Activated CD4-positive, alpha-beta T cell treated with anti-CD3 and anti-CD28 coated beads for 24 hours (primary cell): Measurements from ENCODE around the gene PIK3C3.
"Not testable (repeated sequence)": the region's sequence is repeated elsewhere in the genome, so short reads cannot be mapped to it uniquely, and the experiment has no call there.

Experiments
- DNase-seq, 2 donors: peaks; one replicate each; pipeline ENCODE4 v3.0.0-alpha.2; 2020; ENCODE audit warnings: low read depth in 2 of 2

The PIK3C3 gene

DNA sequence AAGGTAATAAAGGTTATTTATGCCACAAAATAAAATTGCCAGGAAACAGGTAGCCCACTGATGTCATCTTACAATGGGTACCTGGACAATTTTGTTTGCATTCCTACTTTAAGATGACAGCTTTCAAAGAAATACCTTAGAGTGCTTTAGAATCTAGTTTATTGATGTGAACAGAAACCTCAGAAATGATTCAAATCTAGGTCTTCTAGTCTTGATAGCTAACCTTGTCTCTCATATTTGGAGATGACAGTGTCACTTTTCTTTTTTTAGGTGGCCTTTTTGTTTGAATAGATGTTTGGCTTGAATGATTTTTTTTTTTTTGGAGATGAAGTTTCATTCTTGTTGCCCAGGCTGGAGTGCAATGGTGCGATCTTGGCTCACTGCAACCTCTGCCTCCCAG is 69.1 kb downstream of the PIK3C3 start:
- DNase-seq, result no peak

DNA sequence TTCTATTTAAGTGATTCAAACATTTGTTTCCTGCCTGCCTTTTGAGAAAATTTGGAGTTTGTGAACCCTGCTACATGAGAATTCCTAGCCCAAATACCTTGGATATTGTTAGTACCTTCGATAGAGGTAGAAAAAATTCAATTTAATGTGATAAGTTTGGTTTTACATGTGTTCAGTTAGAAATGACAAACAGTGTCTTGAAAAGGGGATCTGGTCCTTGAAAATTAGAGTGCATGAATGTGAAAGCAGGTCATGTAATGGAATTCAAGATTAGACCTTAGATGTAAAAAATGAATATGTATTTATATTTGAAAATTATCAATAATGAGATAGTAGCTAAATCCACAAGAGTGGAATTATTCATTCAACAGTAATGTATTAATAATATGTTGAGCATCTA is 70.5 kb downstream of the PIK3C3 start:
- no peak for DNase-seq

DNA sequence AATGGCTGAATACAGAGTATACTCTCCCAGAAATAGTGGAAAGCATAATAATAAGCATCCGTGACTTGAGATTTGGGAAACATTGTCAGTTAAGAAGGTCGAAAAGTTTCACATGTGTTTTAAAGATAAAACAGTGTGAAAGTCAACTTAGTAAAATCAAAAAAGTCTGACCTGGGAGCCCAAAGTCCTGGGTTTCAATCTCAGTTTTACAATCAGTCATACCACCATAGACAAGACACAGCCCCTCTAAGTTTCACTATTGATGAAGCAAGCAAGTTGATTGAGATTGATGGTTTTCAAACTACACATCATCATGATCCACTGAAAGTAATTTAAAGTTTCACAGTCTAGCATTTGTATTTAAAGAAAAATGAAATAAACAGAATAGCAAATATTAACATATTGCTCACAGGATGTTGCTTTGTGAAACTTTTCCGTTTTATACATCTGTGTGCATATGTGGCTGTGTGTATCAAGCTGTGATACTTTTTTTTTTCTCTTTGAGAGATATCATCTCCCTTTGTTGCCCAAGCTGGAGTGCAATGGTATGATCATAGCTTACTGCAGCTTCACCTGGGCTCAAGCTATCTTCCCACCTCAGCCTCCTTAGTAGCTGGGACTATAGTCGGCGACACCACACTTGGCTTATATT is 71.1 kb downstream of the PIK3C3 start:
- no peak for DNase-seq

DNA sequence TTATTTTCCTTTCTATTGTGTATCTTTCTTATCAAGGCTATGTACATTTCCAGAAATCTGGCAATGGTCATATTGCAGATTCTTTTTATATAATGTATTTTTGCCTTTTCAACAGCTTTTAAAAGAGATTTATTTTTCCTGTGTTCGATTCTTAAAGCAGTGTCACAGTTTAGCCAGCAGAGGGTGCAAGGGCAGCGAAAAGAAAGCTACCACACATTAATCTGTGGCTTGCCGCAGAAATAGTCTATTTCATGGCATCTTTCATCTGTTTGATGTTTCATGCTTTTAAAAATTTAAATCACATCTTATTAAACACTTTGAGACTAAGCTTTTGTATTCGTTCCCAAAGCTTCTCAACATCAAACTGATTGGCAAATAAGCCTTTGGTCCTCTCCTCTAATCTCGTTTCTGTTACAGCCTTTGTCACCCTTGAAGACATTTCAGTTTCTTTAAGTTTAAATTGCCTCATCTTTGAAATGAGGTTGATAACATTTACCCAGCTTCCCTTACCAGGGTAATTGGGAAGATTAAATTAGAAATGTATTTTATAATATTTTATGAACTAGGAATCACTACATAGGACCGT is 73.3 kb downstream of the PIK3C3 start:
- DNase-seq, result no peak

DNA sequence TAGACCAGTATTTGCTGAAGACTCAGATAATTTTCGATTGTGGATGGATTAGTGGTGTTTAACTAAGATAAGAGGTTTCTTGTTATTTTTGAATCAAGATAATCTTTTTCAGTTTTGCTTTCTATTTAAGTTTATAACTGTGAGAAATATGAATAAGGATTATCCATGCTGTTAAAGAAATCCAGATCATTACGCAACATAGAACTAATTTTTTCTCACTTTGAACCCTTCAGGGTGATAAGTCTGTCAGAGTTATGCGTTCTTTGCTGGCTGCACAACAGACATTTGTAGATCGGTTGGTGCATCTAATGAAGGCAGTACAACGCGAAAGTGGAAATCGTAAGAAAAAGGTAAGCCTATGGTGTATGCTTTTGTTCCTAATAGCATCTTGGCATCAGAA is 74.1 kb downstream of the PIK3C3 start:
- DNase-seq, result no peak

DNA sequence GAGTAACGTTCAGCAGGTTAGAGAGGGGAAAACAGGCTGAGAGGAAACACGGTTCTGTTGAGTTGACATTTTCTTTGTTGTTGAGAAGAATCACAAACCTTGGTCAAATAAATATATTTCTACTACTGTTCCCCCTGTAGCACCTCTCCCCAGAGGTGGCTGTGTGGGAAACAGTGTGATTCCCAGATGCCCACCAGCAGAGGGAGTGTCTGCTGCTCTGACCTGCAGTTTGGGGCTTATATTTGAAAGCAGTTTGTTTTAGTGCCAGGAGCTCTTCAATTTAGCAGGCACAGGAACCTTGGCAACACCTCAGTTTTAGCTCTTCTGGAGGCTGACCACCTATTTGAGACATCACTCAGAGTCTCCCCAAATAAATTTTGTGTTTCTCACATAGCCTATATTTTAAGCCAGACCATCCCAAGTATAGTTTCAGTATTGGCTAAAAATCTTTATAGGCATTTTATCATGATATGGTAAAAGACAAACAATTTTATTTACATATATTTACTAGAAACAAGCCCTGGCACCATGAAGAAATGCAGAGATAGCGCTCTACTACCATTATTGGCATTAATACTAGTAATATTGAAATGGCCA is 75.7 kb downstream of the PIK3C3 start:
- DNase-seq, result no peak

DNA sequence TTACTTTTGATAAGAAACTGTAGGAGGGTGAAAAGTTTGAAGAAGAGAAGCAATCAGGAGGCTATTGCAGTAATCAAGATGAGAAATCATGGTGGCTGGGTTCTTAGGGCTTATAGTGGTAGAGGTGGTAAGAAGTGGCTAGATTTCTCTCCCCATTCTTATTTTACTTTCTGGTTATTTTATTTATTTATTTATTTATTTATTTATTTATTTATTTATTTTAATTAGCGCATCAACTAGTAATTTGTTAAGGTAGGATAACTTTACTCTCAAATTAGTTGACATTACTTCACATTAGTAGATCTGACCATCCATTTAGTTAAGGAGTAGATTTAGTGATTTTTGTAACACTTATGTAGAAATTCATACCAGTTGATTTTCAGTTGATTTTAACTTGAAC is 77.4 kb downstream of the PIK3C3 start:
- DNase-seq, result no peak

DNA sequence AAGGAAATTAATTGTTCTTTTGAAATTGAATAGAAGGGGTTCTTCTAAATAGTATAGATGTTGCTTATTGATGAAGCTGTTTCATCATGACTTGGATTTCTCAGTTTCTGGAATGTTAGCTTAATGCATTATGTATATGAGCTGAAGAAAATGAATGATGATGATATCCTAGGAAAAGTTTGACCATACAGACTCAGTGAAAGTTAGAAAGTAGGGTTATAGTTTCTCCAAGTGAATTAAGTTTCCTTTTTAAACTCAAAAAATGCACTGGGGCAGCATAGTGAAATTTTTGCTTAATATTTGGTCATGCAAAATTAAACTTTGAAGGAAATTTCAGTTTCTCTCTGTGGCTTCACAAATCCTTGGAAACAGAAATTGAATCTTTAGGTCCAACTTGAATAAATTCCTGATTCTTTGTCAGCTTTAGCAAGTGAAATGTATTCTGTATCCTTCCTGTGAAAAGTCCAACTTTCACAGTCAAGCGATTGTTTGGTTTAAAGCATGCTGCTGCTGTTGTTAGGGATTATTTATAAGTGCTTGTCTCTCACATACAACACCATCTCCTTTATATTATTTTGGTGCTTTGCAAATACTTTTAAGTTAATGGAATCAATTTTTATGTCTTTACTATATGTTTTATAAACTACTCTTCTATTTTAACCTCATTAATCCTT is 78.2 kb downstream of the PIK3C3 start:
- no peak for DNase-seq

DNA sequence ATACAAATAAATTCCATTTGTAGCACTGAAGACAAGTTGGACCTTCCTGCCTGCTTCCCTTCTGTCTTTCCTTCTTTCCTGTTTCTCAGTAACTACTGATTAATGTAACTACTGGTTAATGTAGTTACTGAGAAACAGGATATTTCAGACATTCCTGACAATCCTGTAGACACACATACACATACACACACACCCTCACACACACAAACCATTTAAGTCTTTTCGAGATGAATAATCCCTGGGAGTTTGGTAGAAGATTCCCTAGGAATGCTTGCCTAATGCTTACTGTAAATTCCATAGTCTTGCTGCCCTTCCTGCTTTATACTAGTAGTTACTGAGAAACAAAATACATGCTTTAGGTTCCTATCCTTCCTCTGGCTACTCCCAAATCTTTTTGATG is 83.9 kb downstream of the PIK3C3 start:
- no peak for DNase-seq

DNA sequence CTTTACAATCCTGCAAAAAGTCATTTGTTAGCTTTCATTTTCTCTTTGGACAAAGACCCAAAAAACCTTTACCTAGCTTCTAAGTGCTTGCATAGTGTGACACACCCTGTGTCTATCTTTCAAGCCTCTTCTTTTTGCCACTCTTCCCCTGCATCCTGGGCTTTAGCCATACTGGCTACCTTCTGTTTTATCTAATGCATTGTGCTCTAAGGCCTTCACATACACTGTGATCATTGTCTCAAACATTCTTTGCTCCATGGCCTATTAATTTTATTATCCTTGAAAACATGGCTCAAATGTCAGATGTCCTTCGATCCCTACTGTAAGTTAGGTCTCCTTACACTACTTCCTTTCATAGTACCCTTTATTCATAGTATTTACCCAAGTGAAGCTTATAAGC is 84.4 kb downstream of the PIK3C3 start:
- DNase-seq, result no peak

DNA sequence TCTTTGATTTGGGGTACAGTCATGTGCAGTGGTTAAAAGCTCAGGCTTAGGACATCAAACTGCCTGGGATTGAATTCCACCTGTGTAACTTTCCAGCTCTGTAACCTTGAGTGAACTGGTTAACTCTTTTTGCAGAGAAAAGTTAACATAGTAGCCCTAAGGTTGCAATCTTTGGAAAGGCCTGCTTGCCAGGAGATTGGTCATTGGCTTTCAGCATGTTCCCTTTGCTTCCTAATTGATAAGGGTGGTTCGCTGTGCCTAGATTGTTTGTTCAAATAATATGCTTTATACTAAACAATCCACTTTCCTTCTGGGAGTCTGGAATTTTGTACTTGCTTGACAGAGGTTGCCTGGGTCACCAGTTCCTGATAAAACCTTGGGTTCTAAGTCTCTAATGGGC is 86.8 kb downstream of the PIK3C3 start:
- DNase-seq, result no peak

DNA sequence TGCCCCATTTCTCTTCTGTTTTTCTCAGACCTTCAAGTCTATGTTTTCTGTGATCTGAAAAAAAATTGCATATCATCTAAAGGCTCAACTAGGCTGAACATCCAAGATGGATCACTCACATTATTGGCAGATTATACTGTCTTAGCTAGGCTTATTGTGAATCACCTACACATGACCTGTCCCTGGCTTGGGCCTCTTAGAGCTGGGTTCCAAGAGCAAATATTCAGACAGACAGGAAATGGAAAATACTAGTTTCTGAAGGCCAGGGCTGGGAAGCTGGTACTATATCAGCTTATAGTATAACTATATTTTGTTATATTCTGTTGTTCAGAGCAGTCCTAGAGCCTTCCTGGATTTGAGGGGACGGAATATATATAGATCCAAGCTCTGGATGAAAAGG is 90.3 kb downstream of the PIK3C3 start:
- DNase-seq, result no peak

DNA sequence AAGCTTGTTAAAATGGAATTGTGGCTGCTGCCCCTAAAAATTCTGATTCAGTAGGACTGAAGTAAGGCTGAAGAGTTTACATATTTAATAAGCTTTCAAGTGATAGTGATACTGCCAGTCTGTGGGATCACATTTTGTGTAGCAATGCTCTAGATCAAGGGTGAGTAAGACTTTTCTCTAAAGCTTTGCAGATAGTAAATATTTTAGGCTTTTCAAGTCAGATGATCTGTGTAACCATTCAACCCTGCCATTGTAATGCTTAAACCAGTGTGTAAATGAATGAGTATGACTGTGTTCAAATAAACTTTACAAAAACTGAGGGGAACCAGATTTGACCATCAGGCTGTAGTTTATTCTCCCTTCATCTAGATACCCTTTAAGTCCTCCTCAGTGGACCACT is 92.7 kb downstream of the PIK3C3 start:
- DNase-seq, result no peak

DNA sequence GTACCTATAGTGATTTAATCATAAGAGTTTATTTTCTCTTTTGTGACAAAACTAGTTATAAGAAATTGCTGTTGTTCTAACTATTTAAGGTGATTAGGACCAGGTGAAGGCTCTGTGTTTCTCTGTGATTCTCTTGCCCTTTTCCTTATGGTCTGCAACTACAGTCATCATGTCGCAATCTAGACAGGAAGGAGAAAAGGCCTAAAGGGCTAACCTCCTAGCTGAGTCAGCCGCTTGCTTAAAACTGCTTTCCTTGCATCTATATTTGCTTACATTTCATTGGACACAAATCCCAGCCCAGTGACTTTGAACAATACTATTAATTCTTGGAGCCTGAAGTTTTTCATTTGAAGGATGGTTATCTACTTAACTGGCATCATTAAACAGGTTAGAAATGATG is 93.1 kb downstream of the PIK3C3 start:
- DNase-seq, result no peak

DNA sequence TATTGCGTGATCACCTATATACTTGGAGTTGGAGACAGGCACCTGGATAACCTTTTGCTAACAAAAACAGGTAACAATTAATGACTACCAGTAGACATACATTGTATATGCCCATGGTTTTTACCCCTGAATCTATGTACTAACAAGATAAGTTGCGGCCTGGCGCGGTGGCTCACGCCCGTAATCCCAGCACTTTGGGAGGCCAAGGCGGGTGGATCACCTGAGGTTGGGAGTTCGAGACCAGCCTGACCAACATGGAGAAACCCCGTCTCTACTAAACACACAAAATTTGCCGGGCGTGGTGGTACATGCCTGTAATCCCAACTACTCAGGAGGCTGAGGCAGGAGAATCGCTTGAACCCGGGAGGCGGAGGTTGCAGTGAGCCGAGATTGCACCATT is 94.5 kb downstream of the PIK3C3 start:
- DNase-seq, result not testable (repeated sequence)

DNA sequence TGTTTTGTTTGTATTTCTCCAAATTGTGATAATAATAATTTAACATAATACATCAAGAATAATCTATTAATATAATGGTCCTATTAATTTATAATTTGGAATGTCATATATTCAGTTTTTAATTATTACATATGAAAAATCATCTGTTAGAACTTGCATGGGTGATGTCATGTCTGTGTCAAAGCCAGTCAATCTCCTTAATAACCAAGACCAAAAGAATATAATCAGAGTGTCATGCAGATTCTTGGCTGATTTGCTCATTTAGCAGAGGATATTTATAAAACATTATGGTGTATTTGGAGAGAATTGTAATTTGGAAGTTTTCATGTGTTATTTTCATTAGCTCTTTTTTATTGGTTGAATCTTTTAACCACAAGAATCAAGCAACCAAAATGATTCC is 96.4 kb downstream of the PIK3C3 start:
- no peak for DNase-seq

DNA sequence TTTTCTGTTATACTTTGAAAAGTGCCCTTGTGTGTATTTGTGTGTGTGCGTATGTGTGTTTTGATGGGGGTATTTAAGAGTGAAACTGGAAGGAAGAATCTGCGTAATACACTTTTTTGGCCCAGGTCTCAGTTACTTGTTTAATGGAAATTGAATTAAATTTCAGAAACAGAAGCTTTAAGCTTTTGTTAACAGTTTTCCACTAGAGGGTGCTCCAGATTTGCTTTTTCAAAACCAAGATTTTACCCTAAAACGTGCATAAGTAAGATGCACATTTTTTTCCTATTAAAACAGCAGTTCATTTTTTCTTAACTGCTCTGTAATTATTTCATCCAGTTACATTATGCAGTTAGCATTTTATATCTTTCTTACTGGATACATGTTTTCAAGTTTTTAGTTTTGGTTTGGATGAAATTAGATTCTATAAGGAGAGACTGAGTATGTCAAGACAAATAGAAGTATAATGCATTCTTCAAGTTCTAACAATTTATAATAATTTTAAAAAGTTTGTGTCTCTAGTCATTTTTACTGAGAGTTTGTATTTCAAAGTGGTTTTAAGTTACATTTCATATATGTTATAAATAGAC is 97.2 kb downstream of the PIK3C3 start:
- DNase-seq, result no peak

DNA sequence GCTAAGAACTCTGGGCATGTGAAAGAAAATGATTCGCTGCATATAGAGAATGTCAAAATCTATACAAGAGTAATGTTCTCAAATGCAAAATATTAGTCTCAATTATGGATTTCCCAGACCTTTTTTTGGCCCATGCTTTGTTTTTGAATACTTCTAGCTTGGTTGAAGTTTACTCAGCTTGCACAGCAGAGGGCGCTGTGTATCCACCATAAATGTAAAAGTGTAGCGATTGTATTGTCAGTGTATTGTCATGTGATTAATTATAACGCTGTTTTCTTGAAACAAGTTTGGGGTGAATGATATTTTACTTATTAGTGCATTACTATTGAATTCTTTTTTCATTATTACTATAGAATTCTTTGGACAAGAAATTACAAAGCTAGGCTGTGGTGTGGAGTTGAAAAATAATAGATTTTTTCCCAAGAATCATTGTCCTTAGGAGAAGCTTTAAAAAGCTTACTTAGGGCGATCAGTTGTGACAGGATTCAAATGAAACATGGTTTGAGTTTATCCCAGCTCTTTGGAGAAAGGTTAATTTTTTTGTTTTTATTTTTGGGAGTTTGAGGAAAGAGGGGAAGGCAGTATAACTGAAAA is 98.3 kb downstream of the PIK3C3 start:
- DNase-seq, result peak; percentile 42 to 48

DNA sequence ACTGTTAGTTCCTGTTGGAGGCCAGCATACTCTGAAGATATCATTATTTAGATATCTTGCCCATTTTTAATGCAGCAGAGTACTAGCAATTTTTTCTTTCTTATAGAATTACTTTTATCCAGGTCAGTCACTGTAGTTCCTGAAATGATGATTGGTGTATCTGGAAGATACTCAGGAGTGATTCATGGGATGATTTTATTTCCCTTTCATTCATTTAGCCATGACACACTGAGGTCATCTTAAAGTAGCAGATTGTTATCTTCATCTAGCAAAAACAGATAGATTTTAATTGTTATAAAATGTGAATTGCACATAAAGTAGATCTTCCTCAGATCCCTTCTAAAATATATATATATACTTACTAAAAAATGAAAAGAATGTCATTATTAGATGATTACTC is 109.1 kb downstream of the PIK3C3 start:
- DNase-seq, result no peak

DNA sequence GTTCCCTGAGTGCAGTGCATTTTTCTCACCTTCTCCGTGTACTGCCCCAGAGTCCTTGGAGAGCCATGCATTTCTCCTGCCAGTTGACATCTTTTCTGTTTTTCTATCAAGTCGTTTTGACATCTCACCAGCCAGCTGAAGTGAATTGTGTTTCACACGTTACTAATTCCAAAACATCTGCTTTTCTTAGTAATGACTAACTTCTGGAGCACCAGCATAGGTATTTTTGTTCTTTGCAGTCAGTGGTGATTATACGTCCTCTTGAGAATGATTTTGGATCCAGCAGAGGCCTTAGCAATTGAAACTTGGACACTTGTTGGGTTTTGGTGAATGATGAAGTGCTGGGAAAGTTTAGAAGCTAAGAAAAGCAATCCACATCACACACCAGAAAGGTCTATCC is 112.5 kb downstream of the PIK3C3 start:
- DNase-seq, result no peak

DNA sequence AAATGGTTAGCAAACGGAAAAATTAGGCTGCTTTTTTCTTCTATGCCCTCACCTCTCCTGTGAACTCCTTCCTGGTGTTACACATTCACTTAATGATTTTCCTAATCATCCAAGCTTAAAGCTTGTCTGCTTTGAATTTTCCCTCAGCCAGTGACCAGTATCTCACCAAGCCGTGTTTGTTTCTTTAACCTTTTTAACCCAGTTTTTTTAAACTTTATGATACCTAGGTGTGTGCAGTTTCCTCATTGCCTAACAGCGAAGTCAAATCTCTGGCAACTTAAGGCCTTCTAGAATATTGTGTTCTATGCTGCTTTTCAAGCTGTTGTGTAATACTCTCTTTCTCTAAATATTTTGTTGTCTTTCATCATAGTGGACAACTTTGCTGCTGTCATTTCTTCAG is 113.0 kb downstream of the PIK3C3 start:
- no peak for DNase-seq

DNA sequence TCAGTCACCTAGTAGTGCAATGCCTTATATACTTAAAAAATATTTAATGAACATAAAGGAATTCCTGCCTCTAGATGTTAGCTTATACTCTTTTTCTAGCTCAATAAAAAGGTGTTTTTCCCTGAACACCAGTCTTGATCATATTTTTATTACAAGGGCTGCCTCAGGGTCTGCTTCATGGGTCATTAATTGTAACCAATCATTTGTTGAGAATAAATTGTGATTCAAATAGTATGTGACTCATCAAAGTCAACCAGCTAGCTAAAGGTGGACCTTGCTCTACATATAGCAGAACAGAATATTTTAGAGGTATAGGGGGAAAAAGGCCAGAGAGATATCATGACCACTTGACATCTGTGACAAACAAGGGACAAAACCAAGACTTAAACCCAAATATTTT is 114.0 kb downstream of the PIK3C3 start:
- DNase-seq, result no peak
